T-helper 1 cell treated with Interleukin-12 subunit alpha and Interleukin-12 subunit beta and Interleukin-4 antibody, amounts not matched to agents 30 ng/mL and 1 ng/mL, for 36 hours (primary cell): Measurements from ENCODE around the gene NKX2-8. TPM values are rescaled to one million over a fixed set of nuclear protein-coding genes. Genes with fewer than 3 reads are reported as not detected.
"Not testable (repeated sequence)": the region's sequence is repeated elsewhere in the genome, so short reads cannot be mapped to it uniquely, and the experiment has no call there.

Experiments
- intact Hi-C: fragments of 100-400 bp; cut with micrococcal nuclease; formaldehyde crosslinking; loops from one replicate; pipeline ENCODE4 v1.15.1; 2024
- total RNA-seq: library from RNA; stranded (reverse); gene quantifications from 2 replicates; pipeline ENCODE4 v1.2.3, GENCODE V29; 2022

NKX2-8 gene
- total RNA-seq, 1 donor from 2014 or later = not detected

GRCh38 chr14:36580856-36581831 lies 1.3 kb downstream of the NKX2-8 start:
- intact Hi-C loops = loop anchor here (5.0 kb wide), 2 partner anchors 59 to 1011 kb away; partner anchors contain the start of gene NKX2-1

- intact Hi-C loops = loop anchor here (5.0 kb wide), 2 partner anchors 58 to 1012 kb away; partner anchors contain the start of gene NKX2-1
These were observed 2.1 kb downstream of the NKX2-8 start for GRCh38 chr14:36580141-36580855.

- intact Hi-C loops = loop anchor here (5.0 kb wide), 2 partner anchors 57 to 1013 kb away; partner anchors contain the start of gene NKX2-1
These were observed 2.8 kb downstream of the NKX2-8 start for GRCh38 chr14:36579573-36580140.

- intact Hi-C loops = no loop called here
These were observed 3.3 kb downstream of the NKX2-8 start for GRCh38 chr14:36579001-36579555.

GRCh38 chr14:36570065-36570464 lies 12.3 kb downstream of the NKX2-8 start:
- intact Hi-C loops = no loop called here

- intact Hi-C loops = loop anchor here (2.0 to 5.0 kb wide), 2 partner anchors 486 to 675 kb away; no protein-coding TSS in a partner anchor
These were observed 25.5 kb downstream of the NKX2-8 start for GRCh38 chr14:36556811-36557433.

GRCh38 chr14:36555998-36556743 lies 26.2 kb downstream of the NKX2-8 start:
- intact Hi-C loops = loop anchor here (2.0 to 5.0 kb wide), 2 partner anchors 485 to 674 kb away; no protein-coding TSS in a partner anchor

- intact Hi-C loops = loop anchor here (1.0 kb wide), 2 partner anchors 52 to 389 kb away; no protein-coding TSS in a partner anchor
These were observed 28.7 kb downstream of the NKX2-8 start for GRCh38 chr14:36553656-36554260.

GRCh38 chr14:36550899-36551298 lies 31.5 kb downstream of the NKX2-8 start:
- intact Hi-C loops = no loop called here

GRCh38 chr14:36544280-36544679 lies 38.1 kb downstream of the NKX2-8 start:
- intact Hi-C loops = not testable (repeated sequence)

- intact Hi-C loops = no loop called here
These were observed 44.4 kb downstream of the NKX2-8 start for GRCh38 chr14:36538051-36538450.

Other genes with a start within 250 kb of the NKX2-8 start
- not detected in 2 replicates for gene NKX2-1, start 62.4 kb downstream of the NKX2-8 start, total RNA-seq
- gene PAX9, start 79.2 kb upstream of the NKX2-8 start, total RNA-seq = 0.05 TPM in 1 of 2 replicates, not detected in the other